GM19193 (cell line): ENCODE data around the gene TLR9.

ENCODE experiments used
- POLR2A ChIP-seq: IDR thresholded peaks from 4 replicates; pipeline ENCODE4 v1.6.1; 2011; ENCODE audit not compliant: insufficient read depth, insufficient read length; ENCODE audit errors: extremely low read depth

Gene TLR9

GRCh38 chr3:52182691-52183090 lies 42.8 kb downstream of the TLR9 start:
- TF ChIP-seq POLR2A = no peak

- no peak for TF ChIP-seq POLR2A
Observed at GRCh38 chr3:52182196-52182595, 43.2 kb downstream of the TLR9 start.

- TF ChIP-seq POLR2A = no peak
Observed at GRCh38 chr3:52181543-52181942, 43.9 kb downstream of the TLR9 start.

- no peak for TF ChIP-seq POLR2A
Observed at GRCh38 chr3:52178537-52178936, 46.9 kb downstream of the TLR9 start.

GRCh38 chr3:52177701-52178042 lies 47.8 kb downstream of the TLR9 start:
- TF ChIP-seq POLR2A = no peak

- no peak for TF ChIP-seq POLR2A
Observed at GRCh38 chr3:52176951-52177700, 48.3 kb downstream of the TLR9 start.

- no peak for TF ChIP-seq POLR2A
Observed at GRCh38 chr3:52176180-52176752, 49.2 kb downstream of the TLR9 start.

- TF ChIP-seq POLR2A = no peak
Observed at GRCh38 chr3:52175416-52176179, 49.8 kb downstream of the TLR9 start.

GRCh38 chr3:52174896-52175295 lies 50.5 kb downstream of the TLR9 start:
- no peak for TF ChIP-seq POLR2A

GRCh38 chr3:52173101-52173500 lies 52.3 kb downstream of the TLR9 start:
- no peak for TF ChIP-seq POLR2A

- TF ChIP-seq POLR2A = no peak
Observed at GRCh38 chr3:52172262-52172757, 53.1 kb downstream of the TLR9 start.

GRCh38 chr3:52171514-52172261 lies 53.8 kb downstream of the TLR9 start:
- TF ChIP-seq POLR2A = no peak
